ENCODE measurements around the gene CADM4.
"Not testable (repeated sequence)": the region's sequence is repeated elsewhere in the genome, so short reads cannot be mapped to it uniquely, and the experiment has no call there.

- not testable (repeated sequence) for TF ChIP-seq ZFP3 (CRISPR knock-in tag; IDR thresholded peaks at IDR 0.05); ZNF565 (CRISPR knock-in tag; conservative IDR thresholded peaks at IDR 0.05; ENCODE audit: low read depth)
- TF ChIP-seq, protein P1, sequence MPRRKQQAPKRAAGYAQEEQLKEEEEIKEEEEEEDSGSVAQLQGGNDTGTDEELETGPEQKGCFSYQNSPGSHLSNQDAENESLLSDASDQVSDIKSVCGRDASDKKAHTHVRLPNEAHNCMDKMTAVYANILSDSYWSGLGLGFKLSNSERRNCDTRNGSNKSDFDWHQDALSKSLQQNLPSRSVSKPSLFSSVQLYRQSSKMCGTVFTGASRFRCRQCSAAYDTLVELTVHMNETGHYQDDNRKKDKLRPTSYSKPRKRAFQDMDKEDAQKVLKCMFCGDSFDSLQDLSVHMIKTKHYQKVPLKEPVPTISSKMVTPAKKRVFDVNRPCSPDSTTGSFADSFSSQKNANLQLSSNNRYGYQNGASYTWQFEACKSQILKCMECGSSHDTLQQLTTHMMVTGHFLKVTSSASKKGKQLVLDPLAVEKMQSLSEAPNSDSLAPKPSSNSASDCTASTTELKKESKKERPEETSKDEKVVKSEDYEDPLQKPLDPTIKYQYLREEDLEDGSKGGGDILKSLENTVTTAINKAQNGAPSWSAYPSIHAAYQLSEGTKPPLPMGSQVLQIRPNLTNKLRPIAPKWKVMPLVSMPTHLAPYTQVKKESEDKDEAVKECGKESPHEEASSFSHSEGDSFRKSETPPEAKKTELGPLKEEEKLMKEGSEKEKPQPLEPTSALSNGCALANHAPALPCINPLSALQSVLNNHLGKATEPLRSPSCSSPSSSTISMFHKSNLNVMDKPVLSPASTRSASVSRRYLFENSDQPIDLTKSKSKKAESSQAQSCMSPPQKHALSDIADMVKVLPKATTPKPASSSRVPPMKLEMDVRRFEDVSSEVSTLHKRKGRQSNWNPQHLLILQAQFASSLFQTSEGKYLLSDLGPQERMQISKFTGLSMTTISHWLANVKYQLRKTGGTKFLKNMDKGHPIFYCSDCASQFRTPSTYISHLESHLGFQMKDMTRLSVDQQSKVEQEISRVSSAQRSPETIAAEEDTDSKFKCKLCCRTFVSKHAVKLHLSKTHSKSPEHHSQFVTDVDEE (CRISPR knock-in tag; IDR thresholded peaks at IDR 0.05) = not testable (repeated sequence)
Observed at GRCh38 chr19:43587029-43587428, 52.6 kb downstream of the CADM4 start.
